ENCODE results near the gene CYBA.

Gene CYBA

GRCh38 chr16:88650749-88651275, at the start of gene CYBA:
CYBA (minus strand) TSS chr16:88651053; CDS start chr16:88651013, 40 bp downstream.
- DNase-seq (ENCODE audit: low read depth in 2 of 2): peak in 1 of 2 experiments; percentile 13

- no peak for DNase-seq (ENCODE audit: low read depth in 2 of 2)
These were observed 49.4 kb upstream of the CYBA start for GRCh38 chr16:88700322-88700635.

GRCh38 chr16:88699180-88699579, 48.3 kb upstream of the CYBA start:
- DNase-seq (ENCODE audit: low read depth in 2 of 2): no peak

- no peak for DNase-seq (ENCODE audit: low read depth in 2 of 2)
These were observed 47.8 kb upstream of the CYBA start for GRCh38 chr16:88698646-88699045.

GRCh38 chr16:88697831-88698615, 47.2 kb upstream of the CYBA start:
- no peak for DNase-seq (ENCODE audit: low read depth in 2 of 2)

GRCh38 chr16:88697116-88697830, 46.4 kb upstream of the CYBA start:
- DNase-seq (ENCODE audit: low read depth in 2 of 2): no peak

- no peak for DNase-seq (ENCODE audit: low read depth in 2 of 2)
These were observed 45.6 kb upstream of the CYBA start for GRCh38 chr16:88696441-88696840.

- no peak for DNase-seq (ENCODE audit: low read depth in 2 of 2)
These were observed 44.9 kb upstream of the CYBA start for GRCh38 chr16:88695753-88696152.

GRCh38 chr16:88695218-88695617, 44.4 kb upstream of the CYBA start:
- DNase-seq (ENCODE audit: low read depth in 2 of 2): no peak

- DNase-seq (ENCODE audit: low read depth in 2 of 2): no peak
These were observed 43.6 kb upstream of the CYBA start for GRCh38 chr16:88694221-88695087.

- no peak for DNase-seq (ENCODE audit: low read depth in 2 of 2)
These were observed 42.7 kb upstream of the CYBA start for GRCh38 chr16:88693420-88694177.

- no peak for DNase-seq (ENCODE audit: low read depth in 2 of 2)
These were observed 42.0 kb upstream of the CYBA start for GRCh38 chr16:88692861-88693260.

- no peak for DNase-seq (ENCODE audit: low read depth in 2 of 2)
These were observed 41.2 kb upstream of the CYBA start for GRCh38 chr16:88691924-88692560.

- no peak for DNase-seq (ENCODE audit: low read depth in 2 of 2)
These were observed 40.4 kb upstream of the CYBA start for GRCh38 chr16:88691129-88691813.

GRCh38 chr16:88690341-88691128, 39.7 kb upstream of the CYBA start:
- no peak for DNase-seq (ENCODE audit: low read depth in 2 of 2)

GRCh38 chr16:88688013-88688778, 37.3 kb upstream of the CYBA start:
- DNase-seq (ENCODE audit: low read depth in 2 of 2): no peak

GRCh38 chr16:88687676-88688012, 36.8 kb upstream of the CYBA start:
- DNase-seq (ENCODE audit: low read depth in 2 of 2): no peak

GRCh38 chr16:88687254-88687576, 36.4 kb upstream of the CYBA start:
- no peak for DNase-seq (ENCODE audit: low read depth in 2 of 2)
